GM12878 (cell line): Measurements from ENCODE around the gene SLCO2A1. TPM values are rescaled to one million over a fixed set of nuclear protein-coding genes. Genes with fewer than 3 reads are reported as not detected.

Experiments used
- CEBPZ ChIP-seq: fragments of 150-350 bp; IDR thresholded peaks from 2 replicates; pipeline ENCODE4 v1.6.1; 2016; ENCODE audit warnings: low read depth, low read length
- E2F8 ChIP-seq: fragments of 450-650 bp; IDR thresholded peaks from 2 replicates; pipeline ENCODE4 v1.6.1; 2018; ENCODE audit warnings: mild to moderate bottlenecking, low read depth, moderate library complexity; ENCODE audit not compliant: partially characterized antibody
- EED ChIP-seq: sonication (generic); IDR thresholded peaks from 2 replicates; pipeline ENCODE4 v1.6.1; 2016; ENCODE audit warnings: antibody characterized with exemption, low read depth
- EGR1 ChIP-seq, 2 experiments: IDR thresholded peaks; 1 replicate in 1 of 2; 2 replicates in 1 of 2; pipeline ENCODE4 v1.6.1; 2011 to 2012; ENCODE audit warnings: low read depth in 2 of 2, low read length in 2 of 2, borderline replicate concordance in 1 of 2, mild to moderate bottlenecking in 1 of 2, moderate library complexity in 1 of 2
- HDAC2 ChIP-seq: fragments of 200-600 bp; sonication (generic); IDR thresholded peaks from 2 replicates; pipeline ENCODE4 v1.6.1; 2017
- RCOR1 ChIP-seq: conservative IDR thresholded peaks from 2 replicates; pipeline ENCODE4 v1.6.1; 2012; ENCODE audit warnings: low read depth, low read length, improper control_type of control experiment
- SMARCA5 ChIP-seq: fragments of 450-650 bp; IDR thresholded peaks from 2 replicates; pipeline ENCODE4 v1.6.1; 2017; ENCODE audit warnings: mild to moderate bottlenecking
- SMC3 ChIP-seq: IDR thresholded peaks from 2 replicates; pipeline ENCODE4 v1.6.1; 2011; ENCODE audit warnings: low read length, improper control_type of control experiment, borderline replicate concordance
- SP1 ChIP-seq: IDR thresholded peaks from one replicate; pipeline ENCODE4 v1.6.1; 2011; ENCODE audit warnings: low read depth, low read length
- TCF7 ChIP-seq: IDR thresholded peaks from 2 replicates; pipeline ENCODE4 v1.6.1; 2014; ENCODE audit warnings: antibody characterized with exemption, borderline replicate concordance
- polyA plus RNA-seq, 11 experiments: library from polyadenylated mRNA; depleted of rRNA in 4 of 11; unstranded in 6 of 11; stranded (reverse) in 5 of 11; fragments of >200 nt; fragmentation: Nextera tagmentation in 4 of 11; fragmentation: Illumina TruSeq in 1 of 11; extraction: Ambion mirVana in 4 of 11; extraction: Trizol in 1 of 11; gene quantifications; 1 replicate in 1 of 11; 2 replicates in 10 of 11; pipeline versions ENCODE4 v1.2.1 to v1.2.3, GENCODE V29; 2011 to 2016; ENCODE audit warnings: inconsistent platforms in 2 of 11, missing spikeins in 2 of 11, low read depth in 1 of 11
- total RNA-seq, 4 experiments: library from RNA; depleted of rRNA in 3 of 4; stranded (reverse); fragments of >200 nt in 3 of 4; fragmentation: Illumina TruSeq in 1 of 4; extraction: Trizol in 1 of 4; gene quantifications; 2 replicates each; pipeline versions ENCODE4 v1.2.1 to v1.2.3, GENCODE V29; 2013 to 2021
- TF ChIP-seq, protein P1 (sequence below): IDR thresholded peaks from 2 replicates; pipeline ENCODE4 v1.6.1; 2011; ENCODE audit warnings: borderline replicate concordance, low read depth, mild to moderate bottlenecking, moderate library complexity, mixed read lengths, low read length; ENCODE audit not compliant: insufficient read depth; ENCODE audit errors: extremely low read length
- TF ChIP-seq, protein P2 (sequence below): fragments of 450-650 bp; IDR thresholded peaks from 2 replicates; pipeline ENCODE4 v1.6.1; 2018; ENCODE audit warnings: borderline replicate concordance, mild to moderate bottlenecking; ENCODE audit not compliant: partially characterized antibody

Gene SLCO2A1
- total and polyA plus RNA-seq, 10 of the 15 experiments (the other 5 are each of a cell fraction or from before 2014, with no cell fraction given): 0.05 TPM; not detected in 9

DNA sequence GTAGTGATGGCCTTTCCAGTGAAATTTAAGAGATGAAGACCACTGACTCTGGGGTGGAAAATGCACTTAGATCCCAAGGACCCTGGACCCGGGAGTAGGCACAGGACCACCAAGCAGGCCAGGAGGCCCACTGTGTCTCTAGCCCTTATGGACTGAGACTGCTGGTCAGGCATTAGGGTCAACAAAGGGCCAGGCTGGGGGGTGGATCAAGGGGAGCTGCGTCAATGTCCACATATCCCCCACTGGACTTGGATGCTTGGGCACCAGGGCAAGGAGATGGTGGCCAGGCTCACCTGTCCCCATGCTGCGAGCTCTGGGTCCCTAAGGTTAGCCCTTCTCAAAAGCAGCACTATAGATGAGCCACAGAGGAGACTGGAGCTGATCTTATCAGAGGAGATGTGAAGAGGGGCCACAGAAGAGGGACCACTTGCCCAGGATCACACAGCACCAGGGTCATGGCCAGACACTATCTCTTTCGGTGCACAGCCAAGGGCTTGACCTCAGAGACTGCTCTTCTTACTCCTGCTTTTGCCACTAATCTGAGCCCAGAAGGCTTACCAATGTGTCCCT, 148.8 kb downstream of the SLCO2A1 start (continued):
- TF ChIP-seq CEBPZ (no peak), EED (no peak), E2F8 (no peak), HDAC2 (no peak), TCF7 (no peak), SMARCA5 (no peak), SMC3 (no peak), SP1 (no peak), EGR1 (IDR thresholded peaks at IDR 0.05; ENCODE audit: borderline replicate concordance in 1 of 2, low read depth in 2 of 2, low read length in 2 of 2) (no peak), RCOR1 (no peak)
- TF ChIP-seq, protein P1, sequence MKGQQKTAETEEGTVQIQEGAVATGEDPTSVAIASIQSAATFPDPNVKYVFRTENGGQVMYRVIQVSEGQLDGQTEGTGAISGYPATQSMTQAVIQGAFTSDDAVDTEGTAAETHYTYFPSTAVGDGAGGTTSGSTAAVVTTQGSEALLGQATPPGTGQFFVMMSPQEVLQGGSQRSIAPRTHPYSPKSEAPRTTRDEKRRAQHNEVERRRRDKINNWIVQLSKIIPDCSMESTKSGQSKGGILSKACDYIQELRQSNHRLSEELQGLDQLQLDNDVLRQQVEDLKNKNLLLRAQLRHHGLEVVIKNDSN: no peak
- TF ChIP-seq, protein P2, sequence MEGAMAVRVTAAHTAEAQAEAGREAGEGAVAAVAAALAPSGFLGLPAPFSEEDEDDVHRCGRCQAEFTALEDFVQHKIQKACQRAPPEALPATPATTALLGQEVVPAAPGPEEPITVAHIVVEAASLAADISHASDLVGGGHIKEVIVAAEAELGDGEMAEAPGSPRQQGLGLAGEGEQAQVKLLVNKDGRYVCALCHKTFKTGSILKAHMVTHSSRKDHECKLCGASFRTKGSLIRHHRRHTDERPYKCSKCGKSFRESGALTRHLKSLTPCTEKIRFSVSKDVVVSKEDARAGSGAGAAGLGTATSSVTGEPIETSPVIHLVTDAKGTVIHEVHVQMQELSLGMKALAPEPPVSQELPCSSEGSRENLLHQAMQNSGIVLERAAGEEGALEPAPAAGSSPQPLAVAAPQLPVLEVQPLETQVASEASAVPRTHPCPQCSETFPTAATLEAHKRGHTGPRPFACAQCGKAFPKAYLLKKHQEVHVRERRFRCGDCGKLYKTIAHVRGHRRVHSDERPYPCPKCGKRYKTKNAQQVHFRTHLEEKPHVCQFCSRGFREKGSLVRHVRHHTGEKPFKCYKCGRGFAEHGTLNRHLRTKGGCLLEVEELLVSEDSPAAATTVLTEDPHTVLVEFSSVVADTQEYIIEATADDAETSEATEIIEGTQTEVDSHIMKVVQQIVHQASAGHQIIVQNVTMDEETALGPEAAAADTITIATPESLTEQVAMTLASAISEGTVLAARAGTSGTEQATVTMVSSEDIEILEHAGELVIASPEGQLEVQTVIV: no peak
